ENCODE data around the gene RALGPS2.

Gene RALGPS2

DNA sequence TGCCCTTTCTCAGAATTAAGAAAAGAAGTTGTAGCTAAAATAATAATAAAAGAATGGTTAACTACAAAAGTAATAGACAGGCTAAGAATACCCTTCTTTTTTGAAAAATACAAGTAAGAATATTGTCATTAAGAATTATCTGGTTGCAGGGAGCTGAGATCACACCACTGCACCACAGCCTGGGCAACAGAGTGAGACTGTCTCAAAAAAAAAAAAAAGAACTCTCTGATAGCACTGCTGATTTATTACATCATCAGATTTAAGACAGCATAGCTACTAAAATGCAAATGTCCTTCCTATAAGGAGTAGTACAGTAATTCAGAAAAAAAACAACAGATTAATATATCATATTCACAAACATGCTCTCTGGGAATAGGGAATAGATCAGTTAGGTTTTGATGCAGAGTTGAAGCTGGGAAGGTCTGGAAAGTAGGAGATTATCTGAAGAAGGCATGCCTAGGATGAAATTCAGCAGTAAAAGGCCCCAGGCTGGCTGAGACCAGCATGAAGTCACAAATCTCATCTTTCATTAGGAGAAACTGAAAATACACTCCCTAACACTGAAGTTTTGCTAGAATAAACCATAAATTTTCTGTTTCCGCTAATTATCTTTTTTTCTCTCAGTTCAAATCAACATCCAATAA, 176.6 kb downstream of the RALGPS2 start:
- TF ChIP-seq, protein P1, sequence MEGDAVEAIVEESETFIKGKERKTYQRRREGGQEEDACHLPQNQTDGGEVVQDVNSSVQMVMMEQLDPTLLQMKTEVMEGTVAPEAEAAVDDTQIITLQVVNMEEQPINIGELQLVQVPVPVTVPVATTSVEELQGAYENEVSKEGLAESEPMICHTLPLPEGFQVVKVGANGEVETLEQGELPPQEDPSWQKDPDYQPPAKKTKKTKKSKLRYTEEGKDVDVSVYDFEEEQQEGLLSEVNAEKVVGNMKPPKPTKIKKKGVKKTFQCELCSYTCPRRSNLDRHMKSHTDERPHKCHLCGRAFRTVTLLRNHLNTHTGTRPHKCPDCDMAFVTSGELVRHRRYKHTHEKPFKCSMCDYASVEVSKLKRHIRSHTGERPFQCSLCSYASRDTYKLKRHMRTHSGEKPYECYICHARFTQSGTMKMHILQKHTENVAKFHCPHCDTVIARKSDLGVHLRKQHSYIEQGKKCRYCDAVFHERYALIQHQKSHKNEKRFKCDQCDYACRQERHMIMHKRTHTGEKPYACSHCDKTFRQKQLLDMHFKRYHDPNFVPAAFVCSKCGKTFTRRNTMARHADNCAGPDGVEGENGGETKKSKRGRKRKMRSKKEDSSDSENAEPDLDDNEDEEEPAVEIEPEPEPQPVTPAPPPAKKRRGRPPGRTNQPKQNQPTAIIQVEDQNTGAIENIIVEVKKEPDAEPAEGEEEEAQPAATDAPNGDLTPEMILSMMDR (IDR thresholded peaks at IDR 0.05; ENCODE audit: low read depth, low read length, missing control alignments), result no peak
- no peak overlapping the region for H3K4me3 ChIP-seq (ENCODE audit: low read depth, low read length)
- in situ Hi-C loops (cut with HindIII; ENCODE audit: low sequenced_read_pairs), result no loop called here

DNA sequence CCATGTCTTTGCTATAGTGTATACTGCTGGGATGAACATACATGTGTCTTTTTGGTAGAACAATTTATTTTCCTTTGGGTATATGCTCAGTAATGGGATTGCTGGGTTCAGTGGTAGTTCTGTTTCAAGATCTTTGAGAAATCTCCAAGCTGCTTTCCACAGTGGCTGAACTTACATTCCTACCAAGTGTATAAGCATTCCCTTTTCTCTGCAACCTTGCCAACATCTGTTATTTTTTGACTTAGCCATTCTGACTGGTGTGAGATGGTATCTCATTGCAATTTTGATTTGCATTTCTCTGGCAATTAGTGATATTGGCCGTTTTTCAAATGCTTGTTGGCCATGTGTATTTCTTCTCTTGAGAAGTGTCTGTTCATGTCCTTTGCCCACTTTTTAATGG, 183.3 kb downstream of the RALGPS2 start:
- DNase-seq (ENCODE audit: low read depth), result peak; percentile 70
- no peak overlapping the region for H3K4me3 ChIP-seq (ENCODE audit: low read depth, low read length)
- TF ChIP-seq, protein P1 (IDR thresholded peaks at IDR 0.05; ENCODE audit: low read depth, low read length, missing control alignments), result no peak
- in situ Hi-C loops (cut with HindIII; ENCODE audit: low sequenced_read_pairs), result no loop called here

More for the DNA sequence above, 176.6 kb downstream of the RALGPS2 start:
- DNase-seq (ENCODE audit: low read depth), result no peak

DNA sequence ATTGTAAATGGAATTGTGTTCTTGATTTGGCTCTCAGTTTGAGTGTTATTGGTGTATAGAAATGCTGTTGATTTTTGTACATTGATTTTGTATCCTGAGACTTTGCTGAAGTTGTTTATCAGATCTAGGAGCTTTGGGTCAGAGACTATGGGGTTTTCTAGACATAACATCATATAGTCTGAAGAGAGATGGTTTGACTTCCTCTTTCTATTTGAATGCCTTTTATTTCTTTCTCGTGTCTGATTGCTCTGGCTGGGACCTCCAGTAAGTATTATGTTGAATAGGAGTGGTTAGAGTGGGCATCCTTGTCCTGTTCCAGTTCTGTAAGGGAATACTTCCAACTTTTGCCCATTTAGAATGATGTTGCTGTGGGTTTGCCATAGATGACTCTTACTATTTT, 185.0 kb downstream of the RALGPS2 start:
- no peak overlapping the region for H3K4me3 ChIP-seq (ENCODE audit: low read depth, low read length)
- in situ Hi-C loops (cut with HindIII; ENCODE audit: low sequenced_read_pairs), result no loop called here
- TF ChIP-seq, protein P1 (IDR thresholded peaks at IDR 0.05; ENCODE audit: low read depth, low read length, missing control alignments), result no peak
- no peak for DNase-seq (ENCODE audit: low read depth)

DNA sequence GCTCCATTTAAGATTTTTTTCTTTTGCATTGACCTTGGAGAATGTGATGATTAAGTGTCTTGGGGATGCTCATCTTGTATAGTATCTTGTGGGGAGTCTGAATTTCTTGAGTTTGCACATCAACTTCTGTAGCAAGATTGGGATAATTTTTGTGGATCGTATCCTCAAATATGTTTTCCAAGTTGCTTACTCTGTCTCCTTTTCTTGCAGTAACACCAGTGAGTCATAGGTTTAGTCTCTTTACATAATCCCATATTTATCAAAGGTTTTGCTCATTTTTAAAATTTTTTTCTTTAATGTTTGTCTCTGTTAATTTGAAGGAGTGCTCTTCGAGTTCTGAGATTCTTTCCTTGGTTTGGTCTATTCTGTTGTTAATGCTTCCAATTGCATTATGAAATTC, 187.6 kb downstream of the RALGPS2 start:
- DNase-seq (ENCODE audit: low read depth), result no peak
- TF ChIP-seq, protein P1 (IDR thresholded peaks at IDR 0.05; ENCODE audit: low read depth, low read length, missing control alignments), result no peak
- in situ Hi-C loops (cut with HindIII; ENCODE audit: low sequenced_read_pairs), result no loop called here
- no peak overlapping the region for H3K4me3 ChIP-seq (ENCODE audit: low read depth, low read length)

DNA sequence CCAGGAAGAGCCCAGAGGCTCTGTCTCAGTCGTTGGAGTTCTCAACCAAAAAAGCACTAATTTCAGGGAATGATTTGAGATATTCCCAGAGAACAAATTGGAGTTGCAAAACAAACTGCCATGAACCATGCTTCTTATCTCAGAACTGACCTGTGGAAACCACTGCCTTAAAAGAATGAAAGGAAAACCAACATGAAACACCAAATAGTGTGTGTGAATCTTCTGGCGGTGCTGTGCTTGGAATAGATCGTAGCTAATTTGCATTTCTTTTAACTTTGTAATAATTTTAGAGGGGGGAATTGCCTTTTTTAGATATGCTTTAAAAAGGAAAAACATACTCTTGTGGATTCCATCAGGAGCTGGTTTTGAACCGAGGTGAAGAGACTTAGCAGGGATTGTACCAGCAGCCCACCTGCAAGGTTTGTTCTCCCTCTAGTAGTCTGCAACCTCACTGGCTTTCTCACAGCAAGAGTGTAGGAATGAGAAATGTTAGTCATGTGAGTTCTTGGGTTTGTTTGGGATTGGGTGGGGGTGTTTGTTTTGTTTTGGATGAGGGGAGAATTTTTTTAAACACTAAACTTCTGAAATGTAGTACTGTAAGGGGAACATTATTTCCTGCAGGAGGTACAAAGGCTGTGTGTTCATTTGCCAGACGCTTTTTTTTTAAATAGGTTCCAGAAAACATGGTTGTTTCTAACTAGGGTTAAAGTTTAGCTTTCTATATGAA, 191.6 kb downstream of the RALGPS2 start:
- in situ Hi-C loops (cut with HindIII; ENCODE audit: low sequenced_read_pairs), result no loop called here
- TF ChIP-seq, protein P1 (IDR thresholded peaks at IDR 0.05; ENCODE audit: low read depth, low read length, missing control alignments), result no peak
- no peak for DNase-seq (ENCODE audit: low read depth)
- no peak overlapping the region for H3K4me3 ChIP-seq (ENCODE audit: low read depth, low read length)

DNA sequence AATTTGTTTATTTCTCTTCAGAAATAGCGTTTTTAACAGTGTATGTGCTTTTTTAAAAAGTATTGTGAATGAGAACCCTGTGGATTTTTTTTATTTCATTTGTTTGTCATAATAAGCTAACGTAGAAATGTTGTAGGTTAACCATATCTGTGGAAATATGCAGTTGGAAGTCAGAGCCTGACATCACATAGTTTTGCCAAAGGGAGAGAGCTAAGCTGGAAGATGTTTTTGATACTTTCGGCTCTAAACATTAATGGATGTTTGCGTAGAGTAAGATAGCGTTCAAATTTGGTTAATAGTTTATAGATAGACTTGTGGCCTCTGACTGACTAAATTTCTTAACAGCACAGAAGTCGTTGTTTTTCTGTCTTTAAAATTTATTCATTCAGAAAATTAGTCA, 193.3 kb downstream of the RALGPS2 start:
- in situ Hi-C loops (cut with HindIII; ENCODE audit: low sequenced_read_pairs), result no loop called here
- DNase-seq (ENCODE audit: low read depth), result no peak
- no peak overlapping the region for H3K4me3 ChIP-seq (ENCODE audit: low read depth, low read length)
- TF ChIP-seq, protein P1 (IDR thresholded peaks at IDR 0.05; ENCODE audit: low read depth, low read length, missing control alignments), result no peak

Measured in astrocyte of the cerebellum (primary cell).